Osteoblast (primary cell): Measurements from ENCODE around the gene ENDOD1. TPM values are rescaled to one million over a fixed set of nuclear protein-coding genes. Genes with fewer than 3 reads are reported as not detected.

Source experiments
- DNase-seq: peaks from one replicate; pipeline ENCODE4 v3.0.0; 2011; ENCODE audit warnings: low spot score, mixed read lengths; ENCODE audit not compliant: insufficient read length; ENCODE audit errors: missing footprints
- H2AFZ ChIP-seq: 2 replicates; pipeline ENCODE4 v1.6.0; 2011; ENCODE audit warnings: mild to moderate bottlenecking, low read length
- H3K27ac ChIP-seq: 2 replicates; pipeline ENCODE4 v1.5.1; 2011; ENCODE audit warnings: mild to moderate bottlenecking, low read depth, low read length, moderate library complexity
- H3K27me3 ChIP-seq: 2 replicates; pipeline ENCODE4 v1.6.0; 2012; ENCODE audit warnings: mild to moderate bottlenecking, control low read depth, inconsistent platforms, low read length, moderate library complexity; ENCODE audit not compliant: insufficient read depth
- H3K36me3 ChIP-seq: 2 replicates; pipeline ENCODE4 v1.5.1; 2011; ENCODE audit warnings: mild to moderate bottlenecking, low read length, control low read depth, moderate library complexity; ENCODE audit not compliant: insufficient read depth
- H3K4me1 ChIP-seq: 2 replicates; pipeline ENCODE4 v1.5.1; 2011; ENCODE audit warnings: mild to moderate bottlenecking, low read length, control low read depth, moderate library complexity; ENCODE audit not compliant: insufficient read depth
- H3K4me2 ChIP-seq: 2 replicates; pipeline ENCODE4 v1.6.0; 2011; ENCODE audit warnings: mild to moderate bottlenecking, low read length; ENCODE audit not compliant: insufficient read depth
- H3K4me3 ChIP-seq: fragments of 200-600 bp; sonication (generic); 3 replicates; pipeline ENCODE4 v1.5.1; 2012; ENCODE audit warnings: mild to moderate bottlenecking, low read length, inconsistent platforms; ENCODE audit not compliant: insufficient read depth
- H3K79me2 ChIP-seq: 2 replicates; pipeline ENCODE4 v1.6.0; 2012; ENCODE audit warnings: mild to moderate bottlenecking, low read length, control low read depth, inconsistent platforms; ENCODE audit not compliant: insufficient read depth
- H3K9me3 ChIP-seq: 2 replicates; pipeline ENCODE4 v1.5.1; 2011; ENCODE audit warnings: low read depth, low read length, control low read depth
- H4K20me1 ChIP-seq: 2 replicates; pipeline ENCODE4 v1.6.0; 2012; ENCODE audit warnings: mild to moderate bottlenecking, low read length, control low read depth; ENCODE audit not compliant: insufficient read depth
- CTCF ChIP-seq: IDR thresholded peaks from 2 replicates; pipeline ENCODE4 v1.5.1; 2011; ENCODE audit warnings: mild to moderate bottlenecking, low read depth, low read length, moderate library complexity; ENCODE audit errors: extremely low read depth
- total RNA-seq: library from RNA; depleted of rRNA; stranded (reverse); fragments of >200 nt; gene quantifications from 2 replicates; pipeline ENCODE4 v1.2.3, GENCODE V29; 2012

The ENDOD1 gene
- total RNA-seq, 1 donor = 44.2 TPM

- no peak for DNase-seq
- no peak for TF ChIP-seq CTCF
- Histone ChIP-seq H3K4me2 (no peak overlapping the region), H3K36me3 (no peaks in the 10 kb centered on the region), H4K20me1 (no peaks in the 10 kb centered on the region), H3K9me3 (no peaks in the 10 kb centered on the region), H3K27ac (no peak overlapping the region), H3K79me2 (no peaks in the 10 kb centered on the region), H3K4me3 (no peak overlapping the region), H3K4me1 (no peaks in the 10 kb centered on the region), H3K27me3 (peaks cover 22% of the 10 kb centered on the region), H2AFZ (no peak overlapping the region)
Measured at GRCh38 chr11:95054356-95054755, 35.3 kb upstream of the ENDOD1 start.

- H2AFZ ChIP-seq = no peak overlapping the region
- H3K27me3 ChIP-seq = peaks cover 27% of the 10 kb centered on the region
- H3K4me2 ChIP-seq = no peak overlapping the region
- H3K36me3 ChIP-seq = no peaks in the 10 kb centered on the region
- H4K20me1 ChIP-seq = no peaks in the 10 kb centered on the region
- no peak overlapping the region for H3K4me3 ChIP-seq
- DNase-seq = no peak
- H3K79me2 ChIP-seq = no peaks in the 10 kb centered on the region
- H3K9me3 ChIP-seq = no peaks in the 10 kb centered on the region
- no peaks in the 10 kb centered on the region for H3K4me1 ChIP-seq
- no peak overlapping the region for H3K27ac ChIP-seq
- no peak for TF ChIP-seq CTCF
Measured at GRCh38 chr11:95055283-95055897, 34.3 kb upstream of the ENDOD1 start.

GRCh38 chr11:95057959-95058358, 31.7 kb upstream of the ENDOD1 start:
- H3K27me3 ChIP-seq = peaks cover 46% of the 10 kb centered on the region
- H3K4me2 ChIP-seq = no peak overlapping the region
- H2AFZ ChIP-seq = no peak overlapping the region
- no peak overlapping the region for H3K27ac ChIP-seq
- TF ChIP-seq CTCF = no peak
- H3K79me2 ChIP-seq = no peaks in the 10 kb centered on the region
- no peaks in the 10 kb centered on the region for H3K4me1 ChIP-seq
- H3K4me3 ChIP-seq = no peak overlapping the region
- no peaks in the 10 kb centered on the region for H3K9me3 ChIP-seq
- H3K36me3 ChIP-seq = no peaks in the 10 kb centered on the region
- H4K20me1 ChIP-seq = no peaks in the 10 kb centered on the region
- no peak for DNase-seq

GRCh38 chr11:95058621-95059020, 31.0 kb upstream of the ENDOD1 start:
- DNase-seq = no peak
- Histone ChIP-seq H3K27ac (no peak overlapping the region), H3K4me1 (no peaks in the 10 kb centered on the region), H2AFZ (no peak overlapping the region), H3K4me2 (no peak overlapping the region), H3K4me3 (no peak overlapping the region), H3K79me2 (no peaks in the 10 kb centered on the region), H4K20me1 (no peaks in the 10 kb centered on the region), H3K9me3 (no peaks in the 10 kb centered on the region), H3K36me3 (no peaks in the 10 kb centered on the region), H3K27me3 (peaks cover 40% of the 10 kb centered on the region)
- no peak for TF ChIP-seq CTCF
